Ascending aorta (tissue), 2 donors: ENCODE measurements around the gene RBM4B. TPM values are rescaled to one million over a fixed set of nuclear protein-coding genes. Genes with fewer than 3 reads are reported as not detected.

Source experiments
- DNase-seq, 2 donors: peaks; one replicate each; pipeline ENCODE4 v3.0.0-alpha.2; 2019; ENCODE audit warnings: low spot score in 2 of 2
- H3K27ac ChIP-seq, 2 donors: fragments of 200-600 bp; sonication (generic); one replicate each; pipeline ENCODE4 v1.5.1; 2016 to 2017; ENCODE audit warnings: mild to moderate bottlenecking in 1 of 2
- H3K27me3 ChIP-seq: fragments of 200-600 bp; sonication (generic); one replicate; pipeline ENCODE4 v1.5.1; 2017
- H3K36me3 ChIP-seq, 2 donors: fragments of 200-600 bp; sonication (generic); one replicate each; pipeline ENCODE4 v1.5.1; 2016
- H3K4me1 ChIP-seq, 2 donors: fragments of 200-600 bp; sonication (generic); one replicate each; pipeline ENCODE4 v1.5.1; 2016 to 2017; ENCODE audit warnings: mild to moderate bottlenecking in 1 of 2
- H3K4me3 ChIP-seq, 2 donors: fragments of 200-600 bp; sonication (generic); one replicate each; pipeline ENCODE4 v1.5.1; 2016 to 2017; ENCODE audit warnings: mild to moderate bottlenecking in 1 of 2
- H3K9me3 ChIP-seq, 2 donors: fragments of 200-600 bp; sonication (generic); one replicate each; pipeline ENCODE4 v1.5.1; 2016
- intact Hi-C: fragments of 100-400 bp; cut with DNase I; formaldehyde crosslinking; loops from one replicate; pipeline ENCODE4 v1.15.1; 2023
- total RNA-seq: library from RNA; depleted of rRNA; stranded (reverse); fragments of >200 nt; gene quantifications from one replicate; pipeline ENCODE4 v1.1.0, GENCODE V29; 2016
- TF ChIP-seq, protein P1 (sequence below), 3 experiments: fragments of 200-600 bp in 2 of 3; fragments of 450-650 bp in 1 of 3; sonication (generic) in 2 of 3; IDR thresholded peaks; one replicate each; pipeline ENCODE4 v1.5.1; 2016 to 2019; ENCODE audit warnings: antibody characterized with exemption in 3 of 3, mild to moderate bottlenecking in 1 of 3, moderate library complexity in 1 of 3

The RBM4B gene
- total RNA-seq, 1 donor from 2014 or later, result 87.0 TPM

DNA sequence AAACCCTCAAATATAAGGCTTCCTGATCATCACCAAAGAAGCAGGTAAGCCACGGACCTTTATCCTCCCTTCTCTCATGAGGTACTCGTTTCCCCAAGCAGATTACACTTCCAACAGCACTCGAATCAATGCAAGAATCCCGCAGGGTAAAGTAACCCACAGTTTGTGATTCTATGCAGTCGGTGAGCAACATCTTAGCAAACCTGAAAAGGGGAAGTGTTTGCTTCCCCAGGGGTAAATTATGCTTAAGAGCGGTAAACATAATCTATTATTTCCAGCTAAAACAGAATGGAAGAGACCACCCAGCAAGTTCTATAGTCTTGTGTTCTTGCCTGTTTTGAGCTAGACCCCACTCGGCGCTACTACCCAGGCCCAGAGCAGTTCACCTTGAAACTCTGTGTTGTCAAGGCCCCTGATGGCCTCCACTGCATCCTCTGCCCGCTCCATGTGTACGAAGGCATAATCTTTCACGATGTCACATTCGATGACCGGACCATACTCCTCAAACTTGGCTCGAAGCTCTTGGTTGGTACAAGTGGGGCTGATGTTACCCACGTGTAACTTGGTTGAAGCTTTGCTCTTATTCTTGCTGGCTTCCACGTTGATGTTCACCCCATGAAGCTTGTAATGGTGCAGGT is 1.3 kb downstream of the RBM4B start:
- intact Hi-C loops, result loop anchor here (2.0 kb wide), 1 partner anchor 68 kb away; a partner anchor contains a TSS
- peaks cover 0 to 29% of the 10 kb centered on the region in 2 donors for H3K4me1 ChIP-seq

DNA sequence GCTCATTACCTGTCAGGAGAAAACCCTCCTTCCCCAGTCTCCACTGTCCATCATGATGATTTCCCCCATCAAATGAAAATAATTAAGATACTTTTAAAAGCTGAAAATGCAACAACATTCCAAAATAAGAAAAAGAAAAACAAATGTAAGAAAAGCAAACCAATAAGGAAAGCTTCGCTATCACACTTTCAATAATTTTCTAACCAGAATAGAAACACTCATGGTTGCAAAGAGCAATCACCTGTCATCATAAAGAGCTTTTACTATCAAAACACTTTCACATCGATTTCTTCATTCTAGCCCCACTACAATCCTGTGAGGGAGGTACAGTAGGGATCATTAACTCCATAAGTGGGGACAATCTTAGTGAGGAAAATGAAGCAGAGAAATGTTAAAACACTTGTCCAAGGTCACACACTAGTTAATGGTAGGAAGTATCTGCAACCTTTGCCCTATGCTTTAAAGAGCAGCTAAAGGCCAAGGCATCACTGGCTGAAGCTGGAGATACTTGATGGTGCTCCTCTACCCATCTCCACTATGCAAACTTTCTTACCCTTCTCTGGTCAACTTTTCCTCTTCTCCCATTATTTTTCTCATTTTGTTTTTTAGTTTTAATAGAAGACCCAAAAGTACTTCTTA is 2.6 kb downstream of the RBM4B start:
- TF ChIP-seq, protein P1, sequence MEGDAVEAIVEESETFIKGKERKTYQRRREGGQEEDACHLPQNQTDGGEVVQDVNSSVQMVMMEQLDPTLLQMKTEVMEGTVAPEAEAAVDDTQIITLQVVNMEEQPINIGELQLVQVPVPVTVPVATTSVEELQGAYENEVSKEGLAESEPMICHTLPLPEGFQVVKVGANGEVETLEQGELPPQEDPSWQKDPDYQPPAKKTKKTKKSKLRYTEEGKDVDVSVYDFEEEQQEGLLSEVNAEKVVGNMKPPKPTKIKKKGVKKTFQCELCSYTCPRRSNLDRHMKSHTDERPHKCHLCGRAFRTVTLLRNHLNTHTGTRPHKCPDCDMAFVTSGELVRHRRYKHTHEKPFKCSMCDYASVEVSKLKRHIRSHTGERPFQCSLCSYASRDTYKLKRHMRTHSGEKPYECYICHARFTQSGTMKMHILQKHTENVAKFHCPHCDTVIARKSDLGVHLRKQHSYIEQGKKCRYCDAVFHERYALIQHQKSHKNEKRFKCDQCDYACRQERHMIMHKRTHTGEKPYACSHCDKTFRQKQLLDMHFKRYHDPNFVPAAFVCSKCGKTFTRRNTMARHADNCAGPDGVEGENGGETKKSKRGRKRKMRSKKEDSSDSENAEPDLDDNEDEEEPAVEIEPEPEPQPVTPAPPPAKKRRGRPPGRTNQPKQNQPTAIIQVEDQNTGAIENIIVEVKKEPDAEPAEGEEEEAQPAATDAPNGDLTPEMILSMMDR (IDR thresholded peaks at IDR 0.05), result no peak
- intact Hi-C loops, result no loop called here
- H3K4me1 ChIP-seq, result peaks cover 0 to 29% of the 10 kb centered on the region in 2 donors
- no peak overlapping the region for H3K4me3 ChIP-seq
- H3K9me3 ChIP-seq, result no peaks in the 10 kb centered on the region
- DNase-seq, result no peak
- no peaks in the 10 kb centered on the region for H3K27me3 ChIP-seq
- no peak overlapping the region for H3K27ac ChIP-seq
- H3K36me3 ChIP-seq, result no peaks in the 10 kb centered on the region

More for the DNA sequence above, 1.3 kb downstream of the RBM4B start:
- TF ChIP-seq, protein P1 (IDR thresholded peaks at IDR 0.05), result no peak
- Histone ChIP-seq H3K27ac (no peak overlapping the region), H3K36me3 (no peaks in the 10 kb centered on the region), H3K9me3 (no peaks in the 10 kb centered on the region), H3K27me3 (no peaks in the 10 kb centered on the region), H3K4me3 (peak overlapping the region; percentile 20 to 87)
- no peak for DNase-seq

GRCh38 chr11:66670816-66671215 is 6.9 kb downstream of the RBM4B start:
- Histone ChIP-seq H3K4me1 (peaks cover 0 to 12% of the 10 kb centered on the region in 2 donors), H3K4me3 (no peak overlapping the region), H3K27ac (no peak overlapping the region), H3K9me3 (no peaks in the 10 kb centered on the region), H3K27me3 (no peaks in the 10 kb centered on the region), H3K36me3 (peaks cover 22 to 24% of the 10 kb centered on the region in 2 donors)
- intact Hi-C loops, result no loop called here
- TF ChIP-seq, protein P1 (IDR thresholded peaks at IDR 0.05), result no peak
- no peak for DNase-seq

GRCh38 chr11:66665369-66665768 is 12.3 kb downstream of the RBM4B start:
- Histone ChIP-seq H3K36me3 (peaks cover 38 to 59% of the 10 kb centered on the region in 2 donors), H3K27me3 (no peaks in the 10 kb centered on the region), H3K9me3 (no peaks in the 10 kb centered on the region), H3K4me1 (no peaks in the 10 kb centered on the region), H3K4me3 (no peak overlapping the region), H3K27ac (no peak overlapping the region)
- intact Hi-C loops, result no loop called here
- TF ChIP-seq, protein P1 (IDR thresholded peaks at IDR 0.05), result no peak
- peak in 1 of 2 donors; percentile 45 for DNase-seq

- no peaks in the 10 kb centered on the region for H3K4me1 ChIP-seq
- no peak overlapping the region for H3K4me3 ChIP-seq
- DNase-seq, result peak in 1 of 2 donors; percentile 8
- H3K9me3 ChIP-seq, result no peaks in the 10 kb centered on the region
- H3K36me3 ChIP-seq, result peaks cover 42 to 62% of the 10 kb centered on the region in 2 donors
- intact Hi-C loops, result no loop called here
- no peak overlapping the region for H3K27ac ChIP-seq
- H3K27me3 ChIP-seq, result no peaks in the 10 kb centered on the region
- TF ChIP-seq, protein P1 (IDR thresholded peaks at IDR 0.05), result no peak
Observed at GRCh38 chr11:66663741-66664296, 13.9 kb downstream of the RBM4B start.
